Renal cortical epithelial cell (primary cell): Measurements from ENCODE around the gene PYY. TPM values are rescaled to one million over a fixed set of nuclear protein-coding genes. Genes with fewer than 3 reads are reported as not detected.

ENCODE experiments used
- DNase-seq: peaks from one replicate; pipeline ENCODE4 v3.0.0-alpha.2; 2011; ENCODE audit warnings: low read depth
- total RNA-seq: library from RNA; depleted of rRNA; stranded (reverse); fragments of >200 nt; gene quantifications from 2 replicates; pipeline ENCODE4 v1.2.3, GENCODE V29; 2014

Gene PYY
- total RNA-seq, 1 donor from 2014 or later, result not detected

- no peak for DNase-seq
Measured at GRCh38 chr17:43916385-43916784, 37.4 kb downstream of the PYY start.

GRCh38 chr17:43915559-43915958 lies 38.2 kb downstream of the PYY start:
- no peak for DNase-seq

- DNase-seq, result no peak
Measured at GRCh38 chr17:43914451-43914850, 39.3 kb downstream of the PYY start.

GRCh38 chr17:43913584-43913983 lies 40.2 kb downstream of the PYY start:
- DNase-seq, result no peak

- no peak for DNase-seq
Measured at GRCh38 chr17:43912635-43913304, 41.0 kb downstream of the PYY start.

- DNase-seq, result no peak
Measured at GRCh38 chr17:43911904-43912303, 41.8 kb downstream of the PYY start.

GRCh38 chr17:43909537-43910231 lies 44.1 kb downstream of the PYY start:
- no peak for DNase-seq

- no peak for DNase-seq
Measured at GRCh38 chr17:43907998-43908721, 45.6 kb downstream of the PYY start.

GRCh38 chr17:43907425-43907981 lies 46.2 kb downstream of the PYY start, which contains the start of gene MPP2:
Gene MPP2 (minus strand): TSS chr17:43907536. CDS start chr17:43904460, 3,076 bp downstream.
- DNase-seq, result peak; percentile 12

- DNase-seq, result no peak
Measured at GRCh38 chr17:43906951-43907424, 46.8 kb downstream of the PYY start.

GRCh38 chr17:43905985-43906852 lies 47.5 kb downstream of the PYY start:
- peak; percentile 11 for DNase-seq

- DNase-seq, result no peak
Measured at GRCh38 chr17:43905400-43905984, 48.2 kb downstream of the PYY start.

Other genes with a start within 250 kb of the PYY start
- not detected in 2 replicates for gene SOST, start 195.1 kb downstream of the PYY start, total RNA-seq
- gene DUSP3, start 175.0 kb downstream of the PYY start, total RNA-seq, result 96.0 and 132 TPM in 2 replicates
- gene CFAP97D1, start 173.5 kb downstream of the PYY start, total RNA-seq, result under 0.01 TPM in 1 of 2 replicates, not detected in the other
- gene MPP3, start 120.8 kb downstream of the PYY start, total RNA-seq, result 6.8 and 8.5 TPM in 2 replicates
- gene CD300LG, start 106.8 kb downstream of the PYY start, total RNA-seq, result not detected in 2 replicates
- gene MPP2, start 46.4 kb downstream of the PYY start, total RNA-seq, result 1.7 and 3.6 TPM in 2 replicates
- not detected in 2 replicates for gene PPY, start 11.5 kb downstream of the PYY start, total RNA-seq
- 1.2 and 6.1 TPM in 2 replicates for gene NAGS, start 50.7 kb upstream of the PYY start, total RNA-seq
- gene TMEM101, start 61.0 kb upstream of the PYY start, total RNA-seq, result 43.8 and 71.2 TPM in 2 replicates
- 30.3 and 42.2 TPM in 2 replicates for gene LSM12, start 112.7 kb upstream of the PYY start, total RNA-seq
- gene G6PC3, start 116.8 kb upstream of the PYY start, total RNA-seq, result 15.8 and 54.2 TPM in 2 replicates
- gene HDAC5, start 169.7 kb upstream of the PYY start, total RNA-seq, result 10.9 and 22.7 TPM in 2 replicates
- gene HROB, start 188.0 kb upstream of the PYY start, total RNA-seq, result 0.70 and 1.2 TPM in 2 replicates
- not detected in 2 replicates for gene ASB16, start 216.8 kb upstream of the PYY start, total RNA-seq
- gene TMUB2, start 233.0 kb upstream of the PYY start, total RNA-seq, result 21.9 and 38.5 TPM in 2 replicates
- gene ATXN7L3, start 245.9 kb upstream of the PYY start, total RNA-seq, result 45.8 and 61.1 TPM in 2 replicates